H9 (cell line): Measurements from ENCODE around the gene TMSB4X. TPM values are rescaled to one million over a fixed set of nuclear protein-coding genes. Genes with fewer than 3 reads are reported as not detected.

ENCODE experiments used
- DNase-seq: peaks from one replicate; pipeline ENCODE4 v3.0.0-alpha.2; 2017
- H2AFZ ChIP-seq: one replicate; pipeline ENCODE4 v1.6.1; 2013; ENCODE audit warnings: mild to moderate bottlenecking, low read length, control low read depth, moderate library complexity
- H2AK5ac ChIP-seq: 2 replicates; pipeline ENCODE4 v1.6.1; 2013; ENCODE audit warnings: low read length, control low read depth, mixed read lengths; ENCODE audit not compliant: insufficient read length
- H2BK120ac ChIP-seq: one replicate; pipeline ENCODE4 v1.6.1; 2013; ENCODE audit warnings: low read depth, mild to moderate bottlenecking, low read length, control low read depth, inconsistent platforms; ENCODE audit not compliant: poor library complexity, severe bottlenecking
- H2BK12ac ChIP-seq: 2 replicates; pipeline ENCODE4 v1.6.1; 2013; ENCODE audit warnings: low read length, control low read depth, mixed read lengths, low read depth; ENCODE audit not compliant: insufficient read length
- H2BK15ac ChIP-seq: 2 replicates; pipeline ENCODE4 v1.6.1; 2013; ENCODE audit warnings: low read depth, low read length, control low read depth
- H2BK20ac ChIP-seq: one replicate; pipeline ENCODE4 v1.6.1; 2013; ENCODE audit warnings: low read depth, mild to moderate bottlenecking, low read length, control low read depth, inconsistent platforms; ENCODE audit not compliant: poor library complexity, severe bottlenecking
- H2BK5ac ChIP-seq: 2 replicates; pipeline ENCODE4 v1.6.1; 2013; ENCODE audit warnings: low read length, control low read depth, mixed read lengths; ENCODE audit not compliant: insufficient read length
- H3K14ac ChIP-seq: 2 replicates; pipeline ENCODE4 v1.6.1; 2013; ENCODE audit warnings: low read length, control low read depth; ENCODE audit not compliant: insufficient read depth
- H3K18ac ChIP-seq: 2 replicates; pipeline ENCODE4 v1.6.1; 2013; ENCODE audit warnings: low read depth, mild to moderate bottlenecking, mixed read lengths, low read length, control low read depth; ENCODE audit not compliant: insufficient read length
- H3K23ac ChIP-seq: 2 replicates; pipeline ENCODE4 v1.6.1; 2013; ENCODE audit warnings: low read length, control low read depth, mixed read lengths, low read depth; ENCODE audit not compliant: insufficient read length
- H3K23me2 ChIP-seq: 2 replicates; pipeline ENCODE4 v1.6.1; 2013; ENCODE audit warnings: low read depth, mild to moderate bottlenecking, mixed read lengths, low read length, control low read depth; ENCODE audit not compliant: insufficient read length, poor library complexity, severe bottlenecking
- H3K27ac ChIP-seq: 2 replicates; pipeline ENCODE4 v1.5.1; 2013; ENCODE audit warnings: low read length, control low read depth, mixed read lengths, low read depth; ENCODE audit not compliant: insufficient read length
- H3K27me3 ChIP-seq: 2 replicates; pipeline ENCODE4 v1.6.1; 2013; ENCODE audit warnings: low read length, control low read depth, inconsistent platforms; ENCODE audit not compliant: insufficient read depth
- H3K4ac ChIP-seq: 2 replicates; pipeline ENCODE4 v1.6.1; 2013; ENCODE audit warnings: low read depth, mild to moderate bottlenecking, control low read depth, inconsistent platforms, low read length, moderate library complexity
- H3K4me1 ChIP-seq: 2 replicates; pipeline ENCODE4 v1.6.1; 2013; ENCODE audit warnings: low read length, control low read depth, inconsistent platforms; ENCODE audit not compliant: insufficient read depth
- H3K4me2 ChIP-seq: 2 replicates; pipeline ENCODE4 v1.6.1; 2013; ENCODE audit warnings: low read length, control low read depth, mixed read lengths; ENCODE audit not compliant: insufficient read length, insufficient read depth
- H3K56ac ChIP-seq: 2 replicates; pipeline ENCODE4 v1.6.1; 2013; ENCODE audit warnings: low read depth, mild to moderate bottlenecking, mixed read lengths, low read length, control low read depth; ENCODE audit not compliant: insufficient read length
- H3K79me1 ChIP-seq: 2 replicates; pipeline ENCODE4 v1.6.1; 2013; ENCODE audit warnings: low read depth, mild to moderate bottlenecking, moderate library complexity, low read length, control low read depth, inconsistent platforms; ENCODE audit not compliant: insufficient read depth, poor library complexity, severe bottlenecking
- H3K79me2 ChIP-seq: 2 replicates; pipeline ENCODE4 v1.6.1; 2013; ENCODE audit warnings: low read length, control low read depth, inconsistent platforms; ENCODE audit not compliant: insufficient read depth
- H3K9ac ChIP-seq: 2 replicates; pipeline ENCODE4 v1.6.1; 2013; ENCODE audit warnings: low read length, control low read depth, mixed read lengths; ENCODE audit not compliant: insufficient read length; ENCODE audit errors: extremely low read depth
- H3K9me3 ChIP-seq: one replicate; pipeline ENCODE4 v1.6.1; 2013; ENCODE audit warnings: low read depth, low read length, inconsistent platforms; ENCODE audit not compliant: control insufficient read depth
- H3T11ph ChIP-seq: one replicate; pipeline ENCODE4 v1.6.1; 2013; ENCODE audit warnings: mild to moderate bottlenecking, low read length, control low read depth, inconsistent platforms
- H4K20me1 ChIP-seq: one replicate; pipeline ENCODE4 v1.6.1; 2013; ENCODE audit not compliant: control insufficient read depth, insufficient read length, insufficient read depth
- H4K5ac ChIP-seq: 2 replicates; pipeline ENCODE4 v1.6.1; 2013; ENCODE audit warnings: low read depth, mild to moderate bottlenecking, mixed read lengths, low read length, control low read depth; ENCODE audit not compliant: insufficient read length
- H4K8ac ChIP-seq: replicated peaks from 2 replicates; pipeline ENCODE4 v1.6.1; 2013; ENCODE audit warnings: low read length, control low read depth, mixed read lengths, low read depth; ENCODE audit not compliant: insufficient read length
- H4K91ac ChIP-seq: 2 replicates; pipeline ENCODE4 v1.6.1; 2013; ENCODE audit warnings: low read depth, mild to moderate bottlenecking, moderate library complexity, mixed read lengths, low read length, control low read depth; ENCODE audit not compliant: insufficient read length
- H3K27ac Mint-ChIP-seq, 3 experiments: 2 replicates in 2 of 3; 3 replicates in 1 of 3; pipeline ENCODE4 v1.8.0; 2020 to 2021; ENCODE audit warnings: mixed read lengths in 3 of 3, mild to moderate bottlenecking in 1 of 3, moderate library complexity in 1 of 3
- H3K27me3 Mint-ChIP-seq: 2 replicates; pipeline ENCODE4 v1.8.0; 2021; ENCODE audit warnings: low read depth, mild to moderate bottlenecking, moderate library complexity, mixed read lengths
- H3K36me3 Mint-ChIP-seq, 3 experiments: 2 replicates in 2 of 3; 3 replicates in 1 of 3; pipeline ENCODE4 v1.8.0; 2020 to 2021; ENCODE audit warnings: low read depth in 3 of 3, mixed read lengths in 3 of 3; ENCODE audit not compliant: insufficient read depth in 1 of 3
- H3K4me1 Mint-ChIP-seq, 2 experiments: 2 replicates each; pipeline ENCODE4 v1.8.0; 2020; ENCODE audit warnings: mixed read lengths in 2 of 2
- H3K4me3 Mint-ChIP-seq, 2 experiments: 2 replicates in 1 of 2; 3 replicates in 1 of 2; pipeline ENCODE4 v1.8.0; 2020 to 2021; ENCODE audit warnings: mild to moderate bottlenecking in 2 of 2, mixed read lengths in 2 of 2, moderate library complexity in 1 of 2
- H3K9me3 Mint-ChIP-seq, 2 experiments: 2 replicates in 1 of 2; 3 replicates in 1 of 2; pipeline ENCODE4 v1.8.0; 2020; ENCODE audit warnings: mild to moderate bottlenecking in 2 of 2, mixed read lengths in 2 of 2, moderate library complexity in 1 of 2
- WGBS: extraction: QIAGEN DNeasy Blood & Tissue Kit; methylation state at CpG from one replicate; pipeline ENCODE4 v1.1.7; 2013; ENCODE audit warnings: missing lambda C conversion rate, low lambda C conversion rate, mixed read lengths; ENCODE audit not compliant: insufficient read length; ENCODE audit errors: extremely low coverage; 5-methylcytosine and 5-hydroxymethylcytosine counted together
- total RNA-seq: library from RNA; stranded (reverse); gene quantifications from 2 replicates; pipeline ENCODE4 v1.2.1, GENCODE V29; 2021
- TF ChIP-seq, protein P1 (sequence below): fragments of 200-600 bp; sonication (generic); conservative IDR thresholded peaks from 3 replicates; pipeline ENCODE4 v1.8.0; 2021; ENCODE audit warnings: antibody characterized with exemption, mild to moderate bottlenecking

TMSB4X gene
- total RNA-seq, 1 experiment from 2014 or later, result 2,733 TPM

DNA sequence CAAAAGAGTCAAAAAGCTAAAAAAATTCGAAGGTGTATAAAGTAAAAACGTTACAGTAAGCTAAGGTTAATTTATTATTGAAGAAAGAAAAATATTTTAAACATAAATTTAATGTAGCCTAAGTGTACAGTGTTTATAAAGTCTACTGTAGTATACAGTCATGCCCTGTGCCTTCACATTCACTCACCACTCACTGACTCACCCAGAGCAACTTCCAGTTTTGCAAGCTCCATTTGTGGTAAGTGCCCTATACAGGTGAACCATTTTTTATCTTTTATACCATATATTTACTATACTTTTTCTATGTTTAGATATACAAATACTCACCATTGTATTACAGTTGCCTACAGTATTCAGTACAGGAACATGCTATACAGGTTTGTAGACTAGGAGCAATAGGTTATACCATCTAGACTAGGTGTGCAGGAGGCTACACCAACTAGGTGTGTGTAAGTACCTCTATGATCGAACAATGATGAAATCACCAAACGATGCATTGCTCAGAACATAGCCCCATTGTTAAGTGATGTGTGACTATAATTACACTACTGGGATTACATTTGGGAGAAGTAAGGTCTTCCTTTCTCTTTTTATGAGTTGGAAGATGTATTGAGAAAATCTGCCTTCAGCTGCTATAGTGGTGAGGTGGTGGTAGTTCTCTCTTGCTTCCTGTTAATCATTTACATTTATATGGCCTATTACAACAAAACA is 27.2 kb downstream of the TMSB4X start:
- no peak overlapping the region for H4K5ac ChIP-seq
- no peak overlapping the region for H4K8ac ChIP-seq
- no peak overlapping the region for H2BK15ac ChIP-seq
- H3K4me1 ChIP-seq, result peaks cover 2% of the 10 kb centered on the region; the same call in 1 of the 2 replicates
- H3K4ac ChIP-seq, result no peak overlapping the region
- no peak overlapping the region for H2BK12ac ChIP-seq
- H2BK20ac ChIP-seq, result no peak overlapping the region
- no CpG with 5 or more reads among the region's 4 CpGs for WGBS
- no peak overlapping the region for H4K91ac ChIP-seq
- no peak overlapping the region for H3K4me2 ChIP-seq
- no peaks in the 10 kb centered on the region for H3K23me2 ChIP-seq
- H3K79me1 ChIP-seq, result no peaks in the 10 kb centered on the region
- H2BK120ac ChIP-seq, result no peak overlapping the region
- H2BK5ac ChIP-seq, result no peak overlapping the region
- H3K27ac ChIP-seq, result no peak overlapping the region
- Mint-ChIP-seq H3K27me3 (no peaks in the 10 kb centered on the region), H3K27ac (no peak overlapping the region), H3K36me3 (peaks cover 0 to 2% (median 0%) of the 10 kb centered on the region in 3 experiments; a peak in 2 of 7 replicates), H3K4me1 (peaks cover 22 to 24% of the 10 kb centered on the region in 2 experiments), H3K9me3 (peaks cover 49 to 63% of the 10 kb centered on the region in 2 experiments), H3K4me3 (no peak overlapping the region)
- no peak overlapping the region for H3K9ac ChIP-seq
- H3K18ac ChIP-seq, result no peak overlapping the region
- TF ChIP-seq, protein P1, sequence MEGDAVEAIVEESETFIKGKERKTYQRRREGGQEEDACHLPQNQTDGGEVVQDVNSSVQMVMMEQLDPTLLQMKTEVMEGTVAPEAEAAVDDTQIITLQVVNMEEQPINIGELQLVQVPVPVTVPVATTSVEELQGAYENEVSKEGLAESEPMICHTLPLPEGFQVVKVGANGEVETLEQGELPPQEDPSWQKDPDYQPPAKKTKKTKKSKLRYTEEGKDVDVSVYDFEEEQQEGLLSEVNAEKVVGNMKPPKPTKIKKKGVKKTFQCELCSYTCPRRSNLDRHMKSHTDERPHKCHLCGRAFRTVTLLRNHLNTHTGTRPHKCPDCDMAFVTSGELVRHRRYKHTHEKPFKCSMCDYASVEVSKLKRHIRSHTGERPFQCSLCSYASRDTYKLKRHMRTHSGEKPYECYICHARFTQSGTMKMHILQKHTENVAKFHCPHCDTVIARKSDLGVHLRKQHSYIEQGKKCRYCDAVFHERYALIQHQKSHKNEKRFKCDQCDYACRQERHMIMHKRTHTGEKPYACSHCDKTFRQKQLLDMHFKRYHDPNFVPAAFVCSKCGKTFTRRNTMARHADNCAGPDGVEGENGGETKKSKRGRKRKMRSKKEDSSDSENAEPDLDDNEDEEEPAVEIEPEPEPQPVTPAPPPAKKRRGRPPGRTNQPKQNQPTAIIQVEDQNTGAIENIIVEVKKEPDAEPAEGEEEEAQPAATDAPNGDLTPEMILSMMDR, result no peak
- H4K20me1 ChIP-seq, result no peaks in the 10 kb centered on the region
- no peak overlapping the region for H2AK5ac ChIP-seq
- H3T11ph ChIP-seq, result no peak overlapping the region
- no peak overlapping the region for H3K23ac ChIP-seq
- H3K79me2 ChIP-seq, result no peaks in the 10 kb centered on the region
- no peak overlapping the region for H3K14ac ChIP-seq
- DNase-seq, result no peak
- H3K9me3 ChIP-seq, result no peaks in the 10 kb centered on the region
- no peak overlapping the region for H2AFZ ChIP-seq
- H3K56ac ChIP-seq, result no peak overlapping the region
- no peaks in the 10 kb centered on the region for H3K27me3 ChIP-seq
